Stomach (tissue), 9 donors: Measurements from ENCODE around the gene COL4A2. TPM values are rescaled to one million over a fixed set of nuclear protein-coding genes. Genes with fewer than 3 reads are reported as not detected.

Experiments used
- DNase-seq, 2 donors: peaks; one replicate each; pipeline versions ENCODE4 v3.0.0 to v3.0.0-alpha.2; 2013 to 2019
- H3K27ac ChIP-seq, 5 donors: fragments of 200-600 bp in 4 of 5; sonication (generic) in 4 of 5; one replicate each; pipeline ENCODE4 v1.5.1; 2013 to 2019; ENCODE audit warnings: mild to moderate bottlenecking in 1 of 5, moderate library complexity in 1 of 5
- H3K27me3 ChIP-seq, 3 donors: fragments of 200-600 bp; sonication (generic); one replicate each; pipeline ENCODE4 v1.5.1; 2017 to 2019; ENCODE audit warnings: mixed run types in 1 of 3
- H3K36me3 ChIP-seq, 4 donors: fragments of 200-600 bp; sonication (generic); 1 replicate in 3 of 4; 2 replicates in 1 of 4; pipeline ENCODE4 v1.5.1; 2016 to 2019
- H3K4me1 ChIP-seq, 4 donors: fragments of 200-600 bp; sonication (generic); one replicate each; pipeline ENCODE4 v1.5.1; 2016 to 2019
- H3K4me3 ChIP-seq, 4 donors: fragments of 200-600 bp; sonication (generic) in 3 of 4; one replicate each; pipeline ENCODE4 v1.5.1; 2016 to 2019; ENCODE audit warnings: mild to moderate bottlenecking in 1 of 4
- H3K9me3 ChIP-seq, 4 donors: fragments of 200-600 bp; sonication (generic); one replicate each; pipeline ENCODE4 v1.5.1; 2016 to 2019
- EP300 ChIP-seq: sonication (generic); formaldehyde crosslinking; IDR thresholded peaks from one replicate; pipeline ENCODE4 v1.6.1; 2017; ENCODE audit warnings: antibody characterized with exemption
- POLR2A ChIP-seq, 4 donors: fragments of 450-650 bp; IDR thresholded peaks; one replicate each; pipeline ENCODE4 v1.6.1; 2016; ENCODE audit warnings: antibody characterized with exemption in 4 of 4, control low read depth in 2 of 4, mild to moderate bottlenecking in 1 of 4, moderate library complexity in 1 of 4
- POLR2AphosphoS5 ChIP-seq, 3 donors: sonication (generic); formaldehyde crosslinking; IDR thresholded peaks; one replicate each; pipeline ENCODE4 v1.6.1; 2016; ENCODE audit warnings: antibody characterized with exemption in 3 of 3
- WGBS, 5 donors: extraction: QIAGEN DNeasy Blood & Tissue Kit in 3 of 5; methylation state at CpG; one replicate each; pipeline versions ENCODE4 v1.1.5 to v1.1.7; 2013 to 2018; 5-methylcytosine and 5-hydroxymethylcytosine counted together
- intact Hi-C: fragments of 100-400 bp; cut with DNase I; formaldehyde crosslinking; loops from one replicate; pipeline ENCODE4 v1.15.1; 2023; ENCODE audit warnings: low total_unique reads
- polyA plus RNA-seq, 3 donors: library from polyadenylated mRNA; stranded (reverse); fragments of 200-250 nt; gene quantifications; one replicate each; pipeline ENCODE4 v1.2.3, GENCODE V29; 2013
- total RNA-seq, 5 donors: library from RNA; depleted of rRNA; stranded (reverse); fragments of >200 nt; gene quantifications; one replicate each; pipeline versions ENCODE4 v1.1.0 to v1.2.3, GENCODE V29; 2014 to 2016
- TF ChIP-seq, protein P1 (sequence below), 7 experiments: fragments of 450-650 bp in 4 of 7; fragments of 200-600 bp in 3 of 7; sonication (generic) in 3 of 7; IDR thresholded peaks; one replicate each; pipeline ENCODE4 v1.5.1; 2016 to 2019; ENCODE audit warnings: antibody characterized with exemption in 7 of 7, control low read depth in 2 of 7, mild to moderate bottlenecking in 1 of 7
- donor health status: healthy with polysubstance abuse.
- donor health status: Bipolar disorder and iron deficiency.
- donor health status: healthy.

COL4A2 gene
- total and polyA plus RNA-seq, 8 donors, result 24.0 to 531 (median 214) TPM

DNA sequence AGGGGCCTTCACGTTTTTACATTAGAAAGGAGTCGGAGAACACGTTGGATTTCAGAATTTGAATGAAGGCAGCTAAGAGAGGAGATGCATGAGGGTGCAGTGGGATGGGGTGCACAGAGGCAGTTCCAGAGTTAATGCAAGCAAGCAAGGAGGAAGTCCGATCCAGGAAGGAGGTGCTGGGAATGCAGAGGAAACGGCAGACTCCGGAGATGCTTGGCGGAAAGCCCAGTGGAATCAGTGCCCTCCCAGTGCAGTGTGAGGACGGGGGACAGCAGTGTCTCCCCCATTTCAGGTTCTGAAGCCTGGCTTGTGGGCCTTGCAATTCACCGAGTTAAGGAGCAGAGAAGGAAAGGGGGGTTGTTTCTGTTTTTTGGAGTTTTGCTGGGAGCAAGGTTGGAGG, 100.4 kb downstream of the COL4A2 start:
- Histone ChIP-seq H3K9me3 (no peaks in the 10 kb centered on the region), H3K27me3 (no peaks in the 10 kb centered on the region), H3K36me3 (no peaks in the 10 kb centered on the region), H3K4me3 (no peak overlapping the region), H3K4me1 (peaks cover 3 to 74% (median 38%) of the 10 kb centered on the region in 4 donors), H3K27ac (peak overlapping the region in 4 of 5 donors; percentile 66 to 94 (median 74))
- TF ChIP-seq POLR2AphosphoS5 (IDR thresholded peaks at IDR 0.05), result no peak
- TF ChIP-seq POLR2A (IDR thresholded peaks at IDR 0.05), result no peak
- no peak for TF ChIP-seq EP300
- TF ChIP-seq, protein P1, sequence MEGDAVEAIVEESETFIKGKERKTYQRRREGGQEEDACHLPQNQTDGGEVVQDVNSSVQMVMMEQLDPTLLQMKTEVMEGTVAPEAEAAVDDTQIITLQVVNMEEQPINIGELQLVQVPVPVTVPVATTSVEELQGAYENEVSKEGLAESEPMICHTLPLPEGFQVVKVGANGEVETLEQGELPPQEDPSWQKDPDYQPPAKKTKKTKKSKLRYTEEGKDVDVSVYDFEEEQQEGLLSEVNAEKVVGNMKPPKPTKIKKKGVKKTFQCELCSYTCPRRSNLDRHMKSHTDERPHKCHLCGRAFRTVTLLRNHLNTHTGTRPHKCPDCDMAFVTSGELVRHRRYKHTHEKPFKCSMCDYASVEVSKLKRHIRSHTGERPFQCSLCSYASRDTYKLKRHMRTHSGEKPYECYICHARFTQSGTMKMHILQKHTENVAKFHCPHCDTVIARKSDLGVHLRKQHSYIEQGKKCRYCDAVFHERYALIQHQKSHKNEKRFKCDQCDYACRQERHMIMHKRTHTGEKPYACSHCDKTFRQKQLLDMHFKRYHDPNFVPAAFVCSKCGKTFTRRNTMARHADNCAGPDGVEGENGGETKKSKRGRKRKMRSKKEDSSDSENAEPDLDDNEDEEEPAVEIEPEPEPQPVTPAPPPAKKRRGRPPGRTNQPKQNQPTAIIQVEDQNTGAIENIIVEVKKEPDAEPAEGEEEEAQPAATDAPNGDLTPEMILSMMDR (IDR thresholded peaks at IDR 0.05), result no peak
- WGBS, 5 donors, result 30 to 47% (median 37%) methylated on average over 9 of the region's 9 CpGs
- DNase-seq, result no peak
- intact Hi-C loops, result no loop called here

DNA sequence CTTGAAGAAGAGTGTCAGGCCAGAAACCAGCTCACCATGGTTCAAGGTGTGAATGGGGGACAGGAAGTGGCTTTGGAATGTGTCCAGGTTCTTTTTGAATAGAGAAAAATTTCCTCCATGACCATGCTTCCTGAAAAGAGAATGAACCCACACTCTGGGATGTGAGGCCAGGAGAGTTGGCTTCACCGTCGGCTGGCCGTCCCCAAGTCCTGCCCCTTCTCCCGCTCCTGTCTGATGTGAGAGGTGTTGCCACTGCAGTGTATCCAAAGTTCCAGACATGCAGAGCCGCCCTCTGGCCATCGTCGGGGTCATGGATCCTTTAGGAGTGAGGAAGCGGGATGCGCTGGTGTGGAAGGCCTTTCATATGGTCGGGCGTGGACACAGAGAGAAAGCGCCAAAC, 101.2 kb downstream of the COL4A2 start:
- Histone ChIP-seq H3K4me3 (no peak overlapping the region), H3K4me1 (peaks cover 3 to 81% (median 45%) of the 10 kb centered on the region in 4 donors), H3K36me3 (no peaks in the 10 kb centered on the region), H3K27ac (peak overlapping the region in 4 of 5 donors; percentile 66 to 94 (median 74)), H3K27me3 (no peaks in the 10 kb centered on the region), H3K9me3 (no peaks in the 10 kb centered on the region)
- intact Hi-C loops, result no loop called here
- DNase-seq, result no peak
- 62 to 91% (median 89%) methylated on average over 8 to 12 of the region's 12 CpGs for WGBS, 5 donors
- no peak for TF ChIP-seq POLR2AphosphoS5 (IDR thresholded peaks at IDR 0.05)
- TF ChIP-seq POLR2A (IDR thresholded peaks at IDR 0.05), result no peak
- TF ChIP-seq, protein P1 (IDR thresholded peaks at IDR 0.05), result no peak
- TF ChIP-seq EP300, result no peak

DNA sequence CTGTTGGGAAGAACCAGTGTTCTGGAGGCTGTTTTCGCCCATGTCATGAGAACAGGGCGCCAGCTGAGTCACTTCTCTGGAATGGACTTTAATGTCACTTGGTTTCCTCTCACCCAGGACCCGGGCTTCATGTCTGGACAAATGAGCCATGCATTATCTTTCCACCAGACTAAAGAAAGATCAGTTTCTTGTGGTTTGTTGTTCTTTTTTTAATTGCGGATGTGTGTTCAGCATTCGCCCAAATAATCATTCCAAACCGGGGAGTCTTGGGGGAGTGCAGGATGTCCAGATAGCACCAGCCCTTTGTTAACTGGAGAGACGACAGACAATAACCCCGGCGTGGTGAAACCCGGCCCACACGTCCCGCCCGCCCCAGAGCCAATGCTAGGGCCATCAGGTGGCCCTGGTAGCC, 102.5 kb downstream of the COL4A2 start:
- Histone ChIP-seq H3K4me3 (no peak overlapping the region), H3K36me3 (no peaks in the 10 kb centered on the region), H3K4me1 (peaks cover 3 to 80% (median 48%) of the 10 kb centered on the region in 4 donors), H3K9me3 (no peaks in the 10 kb centered on the region), H3K27me3 (no peaks in the 10 kb centered on the region), H3K27ac (peak overlapping the region in 4 of 5 donors; percentile 82 to 92 (median 84))
- TF ChIP-seq EP300 (no peak), POLR2A (IDR thresholded peaks at IDR 0.05) (no peak), POLR2AphosphoS5 (IDR thresholded peaks at IDR 0.05) (peak in 1 of 3 donors; percentile 29)
- TF ChIP-seq, protein P1 (IDR thresholded peaks at IDR 0.05), result no peak
- 61 to 71% (median 67%) methylated on average over 13 of the region's 13 CpGs for WGBS, 5 donors
- intact Hi-C loops, result no loop called here
- no peak for DNase-seq

DNA sequence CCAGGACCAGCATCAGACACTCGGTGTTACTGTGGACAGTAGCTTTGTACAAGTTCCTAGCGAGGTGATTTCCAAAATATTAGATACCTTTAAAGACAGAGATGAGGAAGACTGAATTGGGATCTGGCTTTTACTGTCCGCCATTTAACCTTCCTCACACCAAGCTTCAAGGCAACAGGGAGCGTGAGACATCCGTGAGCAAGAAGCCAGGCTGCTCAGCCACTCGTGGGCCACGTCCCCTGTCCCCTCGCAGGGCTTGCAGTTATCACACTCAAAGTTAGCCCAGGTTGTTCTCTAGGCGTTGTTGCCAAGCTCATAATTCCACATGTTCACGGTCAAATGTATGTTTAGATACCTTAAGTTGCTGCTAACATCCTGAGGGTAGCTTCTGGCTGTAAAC, 102.9 kb downstream of the COL4A2 start:
- intact Hi-C loops, result loop anchor here (5.0 kb wide), 1 partner anchor 188 kb away; no protein-coding TSS in a partner anchor
- no peak for DNase-seq
- H3K9me3 ChIP-seq, result no peaks in the 10 kb centered on the region
- no peak for TF ChIP-seq EP300
- no peak for TF ChIP-seq POLR2A (IDR thresholded peaks at IDR 0.05)
- TF ChIP-seq, protein P1 (IDR thresholded peaks at IDR 0.05), result no peak
- no peak for TF ChIP-seq POLR2AphosphoS5 (IDR thresholded peaks at IDR 0.05)
- 72 to 83% (median 78%) methylated on average over 10 of the region's 10 CpGs for WGBS, 5 donors
- no peak overlapping the region for H3K4me3 ChIP-seq
- no peaks in the 10 kb centered on the region for H3K27me3 ChIP-seq
- H3K36me3 ChIP-seq, result no peaks in the 10 kb centered on the region
- peaks cover 3 to 76% (median 46%) of the 10 kb centered on the region in 4 donors for H3K4me1 ChIP-seq
- H3K27ac ChIP-seq, result peak overlapping the region; percentile 47 to 92 (median 83)
